Right lobe of liver (tissue), 4 donors: ENCODE measurements around the gene FRMD4A.

ENCODE experiments used
- POLR2A ChIP-seq: fragments of 450-650 bp; IDR thresholded peaks from one replicate; pipeline ENCODE4 v1.6.1; 2017; ENCODE audit warnings: antibody characterized with exemption, mild to moderate bottlenecking
- TF ChIP-seq, protein P1 (sequence below), 4 donors: fragments of 200-600 bp in 3 of 4; fragments of 450-650 bp in 1 of 4; IDR thresholded peaks; one replicate each; pipeline versions ENCODE4 v1.5.1 to v1.8.0; 2016 to 2022; ENCODE audit warnings: antibody characterized with exemption in 4 of 4, mild to moderate bottlenecking in 2 of 4
- donor health status: DM: no; HTN: no; CAD: no.
- donor health status: DM: no; HTN: no; CAD: no.
- donor health status: DM: no; HTN: yes; CAD: no.

DNA sequence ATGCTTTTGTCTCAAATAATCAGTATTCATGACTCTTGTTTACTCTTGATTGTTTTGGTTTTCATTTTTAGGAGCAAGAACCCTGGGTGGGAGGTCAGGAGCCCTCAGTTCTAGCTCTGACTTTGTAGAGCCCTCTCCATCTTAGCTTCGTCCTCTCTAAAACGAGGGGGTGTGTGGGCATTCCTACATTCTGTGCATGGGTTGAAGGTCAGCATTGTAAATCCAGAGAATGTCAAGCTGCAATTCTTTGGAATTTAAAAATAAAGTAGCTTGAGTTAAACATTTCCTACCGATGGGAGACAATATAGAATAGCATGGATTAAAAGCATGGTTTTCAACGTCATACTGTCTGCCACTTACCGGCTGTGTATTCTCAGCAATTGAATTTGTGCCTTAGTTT is 615.6 kb downstream of the FRMD4A start:
- TF ChIP-seq, protein P1, sequence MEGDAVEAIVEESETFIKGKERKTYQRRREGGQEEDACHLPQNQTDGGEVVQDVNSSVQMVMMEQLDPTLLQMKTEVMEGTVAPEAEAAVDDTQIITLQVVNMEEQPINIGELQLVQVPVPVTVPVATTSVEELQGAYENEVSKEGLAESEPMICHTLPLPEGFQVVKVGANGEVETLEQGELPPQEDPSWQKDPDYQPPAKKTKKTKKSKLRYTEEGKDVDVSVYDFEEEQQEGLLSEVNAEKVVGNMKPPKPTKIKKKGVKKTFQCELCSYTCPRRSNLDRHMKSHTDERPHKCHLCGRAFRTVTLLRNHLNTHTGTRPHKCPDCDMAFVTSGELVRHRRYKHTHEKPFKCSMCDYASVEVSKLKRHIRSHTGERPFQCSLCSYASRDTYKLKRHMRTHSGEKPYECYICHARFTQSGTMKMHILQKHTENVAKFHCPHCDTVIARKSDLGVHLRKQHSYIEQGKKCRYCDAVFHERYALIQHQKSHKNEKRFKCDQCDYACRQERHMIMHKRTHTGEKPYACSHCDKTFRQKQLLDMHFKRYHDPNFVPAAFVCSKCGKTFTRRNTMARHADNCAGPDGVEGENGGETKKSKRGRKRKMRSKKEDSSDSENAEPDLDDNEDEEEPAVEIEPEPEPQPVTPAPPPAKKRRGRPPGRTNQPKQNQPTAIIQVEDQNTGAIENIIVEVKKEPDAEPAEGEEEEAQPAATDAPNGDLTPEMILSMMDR (IDR thresholded peaks at IDR 0.05): no peak
- TF ChIP-seq POLR2A: no peak
